ENCODE measurements around the gene ZBTB34. TPM values are rescaled to one million over a fixed set of nuclear protein-coding genes. Genes with fewer than 3 reads are reported as not detected.

Gene ZBTB34
- total and polyA plus RNA-seq, 9 of the 15 experiments (the other 6 are each of a cell fraction or from before 2014, with no cell fraction given) = 2.7 to 15.6 (median 9.8) TPM

DNA sequence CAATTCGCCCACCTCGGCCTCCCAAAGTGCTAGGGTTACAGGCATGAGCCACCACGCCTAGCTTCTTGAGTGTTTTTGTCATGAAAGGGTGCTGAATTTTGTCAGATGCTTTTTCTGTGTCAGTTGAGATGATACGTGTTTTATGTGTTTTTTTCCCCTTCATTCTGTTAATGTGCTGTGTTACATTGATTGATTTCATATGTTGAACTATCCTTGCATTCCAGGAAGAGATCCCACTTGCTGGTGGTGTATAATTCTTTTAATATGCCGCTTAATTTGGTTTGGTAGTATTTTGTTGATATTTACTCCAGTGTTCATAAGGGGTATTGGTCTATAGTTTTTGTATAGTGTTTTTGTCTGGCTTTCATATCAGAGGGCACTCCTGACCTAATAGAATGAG is 42.0 kb upstream of the ZBTB34 start (continued):
- TF ChIP-seq ARID4B (CRISPR knock-in tag; IDR thresholded peaks at IDR 0.05) (no peak), TSC22D4 (tag; IDR thresholded peaks at IDR 0.05) (no peak), PKNOX1 (IDR thresholded peaks at IDR 0.05) (peak; percentile 6; the same call in 1 of the 2 replicates), CLOCK (CRISPR knock-in tag; IDR thresholded peaks at IDR 0.05; ENCODE audit: borderline replicate concordance) (no peak), TRIM28 (IDR thresholded peaks at IDR 0.05) (0 out of 2 replicates have a peak, but pooled peaks have one; percentile 41), SMARCC2 (IDR thresholded peaks at IDR 0.05; ENCODE audit: low read depth) (no peak), TRIM24 (IDR thresholded peaks at IDR 0.05) (peak; percentile 20; a peak in 1 of 4 replicates), TBP (optimal IDR thresholded peaks at IDR 0.05; ENCODE audit: low read depth, low read length) (no peak), STAT5A (IDR thresholded peaks at IDR 0.05; ENCODE audit: borderline replicate concordance, low read length) (no peak), KHSRP (IDR thresholded peaks at IDR 0.05) (no peak), CBFA2T3 (IDR thresholded peaks at IDR 0.05) (no peak), ZNF324 (CRISPR knock-in tag; IDR thresholded peaks at IDR 0.05) (peak; percentile 96), GTF2F1 (IDR thresholded peaks at IDR 0.05; ENCODE audit: low read depth, low read length) (no peak), CCAR2 (IDR thresholded peaks at IDR 0.05; ENCODE audit: low read depth, low read length) (no peak), SMARCE1 (IDR thresholded peaks at IDR 0.05) (no peak), RNF2 (IDR thresholded peaks at IDR 0.05) (no peak)
- TF ChIP-seq, protein P1, sequence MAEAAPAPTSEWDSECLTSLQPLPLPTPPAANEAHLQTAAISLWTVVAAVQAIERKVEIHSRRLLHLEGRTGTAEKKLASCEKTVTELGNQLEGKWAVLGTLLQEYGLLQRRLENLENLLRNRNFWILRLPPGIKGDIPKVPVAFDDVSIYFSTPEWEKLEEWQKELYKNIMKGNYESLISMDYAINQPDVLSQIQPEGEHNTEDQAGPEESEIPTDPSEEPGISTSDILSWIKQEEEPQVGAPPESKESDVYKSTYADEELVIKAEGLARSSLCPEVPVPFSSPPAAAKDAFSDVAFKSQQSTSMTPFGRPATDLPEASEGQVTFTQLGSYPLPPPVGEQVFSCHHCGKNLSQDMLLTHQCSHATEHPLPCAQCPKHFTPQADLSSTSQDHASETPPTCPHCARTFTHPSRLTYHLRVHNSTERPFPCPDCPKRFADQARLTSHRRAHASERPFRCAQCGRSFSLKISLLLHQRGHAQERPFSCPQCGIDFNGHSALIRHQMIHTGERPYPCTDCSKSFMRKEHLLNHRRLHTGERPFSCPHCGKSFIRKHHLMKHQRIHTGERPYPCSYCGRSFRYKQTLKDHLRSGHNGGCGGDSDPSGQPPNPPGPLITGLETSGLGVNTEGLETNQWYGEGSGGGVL (CRISPR knock-in tag; IDR thresholded peaks at IDR 0.05) = no peak
- TF ChIP-seq, protein P2, sequence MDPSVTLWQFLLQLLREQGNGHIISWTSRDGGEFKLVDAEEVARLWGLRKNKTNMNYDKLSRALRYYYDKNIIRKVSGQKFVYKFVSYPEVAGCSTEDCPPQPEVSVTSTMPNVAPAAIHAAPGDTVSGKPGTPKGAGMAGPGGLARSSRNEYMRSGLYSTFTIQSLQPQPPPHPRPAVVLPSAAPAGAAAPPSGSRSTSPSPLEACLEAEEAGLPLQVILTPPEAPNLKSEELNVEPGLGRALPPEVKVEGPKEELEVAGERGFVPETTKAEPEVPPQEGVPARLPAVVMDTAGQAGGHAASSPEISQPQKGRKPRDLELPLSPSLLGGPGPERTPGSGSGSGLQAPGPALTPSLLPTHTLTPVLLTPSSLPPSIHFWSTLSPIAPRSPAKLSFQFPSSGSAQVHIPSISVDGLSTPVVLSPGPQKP (CRISPR knock-in tag; IDR thresholded peaks at IDR 0.05) = no peak

All from K562 (cell line).